ENCODE measurements around the gene YBX2. TPM values are rescaled to one million over a fixed set of nuclear protein-coding genes. Genes with fewer than 3 reads are reported as not detected.
"Not testable (repeated sequence)": the region's sequence is repeated elsewhere in the genome, so short reads cannot be mapped to it uniquely, and the experiment has no call there.

The YBX2 gene
- total and polyA plus RNA-seq, 2 experiments from 2014 or later = 20.9 to 56.2 TPM

DNA sequence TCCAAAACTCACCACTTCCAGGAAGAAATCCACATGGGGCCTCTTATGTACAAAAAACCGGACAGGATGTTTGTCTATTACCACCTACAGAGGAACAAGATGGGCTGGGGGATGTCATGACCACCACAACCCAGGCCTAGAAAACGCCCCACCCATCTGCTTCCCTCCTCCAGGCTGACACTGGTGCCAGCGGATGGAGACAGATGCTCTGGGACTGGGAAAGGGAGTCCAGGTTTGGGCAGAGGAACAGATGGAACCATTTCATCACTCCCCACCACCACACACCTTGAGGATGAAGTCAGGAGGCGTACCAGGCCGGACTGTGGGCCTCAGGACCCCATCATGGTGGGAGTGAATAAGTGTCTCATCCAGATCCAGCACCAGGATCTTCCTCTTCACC lies 47.7 kb downstream of the YBX2 start:
- Histone ChIP-seq H3K27me3 (no peaks in the 10 kb centered on the region), H3K36me3 (peaks cover 17% of the 10 kb centered on the region), H3K9me3 (ENCODE audit: low read depth) (no peaks in the 10 kb centered on the region), H3K4me1 (ENCODE audit: low read depth) (peaks cover 21% of the 10 kb centered on the region), H3K4me3 (no peak overlapping the region), H3K27ac (no peak overlapping the region)
- TF ChIP-seq, protein P1, sequence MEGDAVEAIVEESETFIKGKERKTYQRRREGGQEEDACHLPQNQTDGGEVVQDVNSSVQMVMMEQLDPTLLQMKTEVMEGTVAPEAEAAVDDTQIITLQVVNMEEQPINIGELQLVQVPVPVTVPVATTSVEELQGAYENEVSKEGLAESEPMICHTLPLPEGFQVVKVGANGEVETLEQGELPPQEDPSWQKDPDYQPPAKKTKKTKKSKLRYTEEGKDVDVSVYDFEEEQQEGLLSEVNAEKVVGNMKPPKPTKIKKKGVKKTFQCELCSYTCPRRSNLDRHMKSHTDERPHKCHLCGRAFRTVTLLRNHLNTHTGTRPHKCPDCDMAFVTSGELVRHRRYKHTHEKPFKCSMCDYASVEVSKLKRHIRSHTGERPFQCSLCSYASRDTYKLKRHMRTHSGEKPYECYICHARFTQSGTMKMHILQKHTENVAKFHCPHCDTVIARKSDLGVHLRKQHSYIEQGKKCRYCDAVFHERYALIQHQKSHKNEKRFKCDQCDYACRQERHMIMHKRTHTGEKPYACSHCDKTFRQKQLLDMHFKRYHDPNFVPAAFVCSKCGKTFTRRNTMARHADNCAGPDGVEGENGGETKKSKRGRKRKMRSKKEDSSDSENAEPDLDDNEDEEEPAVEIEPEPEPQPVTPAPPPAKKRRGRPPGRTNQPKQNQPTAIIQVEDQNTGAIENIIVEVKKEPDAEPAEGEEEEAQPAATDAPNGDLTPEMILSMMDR (IDR thresholded peaks at IDR 0.05; ENCODE audit: low read depth, low read length) = no peak
- DNase-seq (ENCODE audit: low read depth in 1 of 2, low spot score in 1 of 2) = no peak

DNA sequence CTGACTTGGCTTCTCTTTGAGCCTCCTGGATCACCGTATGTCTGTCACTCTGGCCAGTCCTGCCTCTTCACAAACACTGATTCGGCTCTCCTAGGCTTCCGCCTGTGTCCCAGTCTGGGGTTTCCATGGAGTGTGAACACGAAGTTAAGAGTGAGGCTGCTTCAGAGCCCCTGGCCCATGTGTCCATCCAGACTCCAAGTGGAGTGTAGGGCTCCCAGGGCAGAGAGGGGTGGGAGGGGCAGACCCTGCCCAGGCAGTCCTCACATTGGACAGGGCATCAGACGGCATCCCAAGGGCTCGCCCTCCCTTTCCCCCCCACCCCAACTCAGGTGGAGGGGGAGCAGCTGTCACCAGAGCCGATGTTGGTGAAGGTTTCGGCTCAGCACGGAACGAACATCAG lies 50.6 kb downstream of the YBX2 start:
- not testable (repeated sequence) for DNase-seq (ENCODE audit: low read depth in 1 of 2, low spot score in 1 of 2); H3K9me3 ChIP-seq (ENCODE audit: low read depth); H3K4me3 ChIP-seq; H3K27me3 ChIP-seq
- Histone ChIP-seq H3K27ac (peak overlapping the region; percentile 98), H3K4me1 (ENCODE audit: low read depth) (peaks cover 22% of the 10 kb centered on the region), H3K36me3 (peaks cover 17% of the 10 kb centered on the region)

DNA sequence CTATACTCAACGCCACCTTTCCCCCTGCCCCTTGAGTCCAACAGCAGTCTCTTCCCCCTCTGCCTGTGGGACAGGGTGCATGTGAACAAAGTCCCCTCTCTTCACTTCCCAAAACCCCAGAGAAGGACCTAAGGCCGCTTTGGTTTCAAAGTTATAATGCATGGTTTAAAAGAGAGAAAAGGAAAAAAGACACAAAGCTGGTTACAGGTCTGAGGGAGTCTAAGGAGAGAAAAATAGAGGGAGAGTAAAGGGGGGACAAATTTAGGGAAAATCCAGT lies 51.0 kb downstream of the YBX2 start:
- DNase-seq (ENCODE audit: low read depth in 1 of 2, low spot score in 1 of 2) = no peak
- Histone ChIP-seq H3K36me3 (peaks cover 17% of the 10 kb centered on the region), H3K9me3 (ENCODE audit: low read depth) (no peaks in the 10 kb centered on the region), H3K4me1 (ENCODE audit: low read depth) (peaks cover 18% of the 10 kb centered on the region), H3K27me3 (no peaks in the 10 kb centered on the region), H3K27ac (peak overlapping the region; percentile 98), H3K4me3 (peak overlapping the region; percentile 72)
- TF ChIP-seq, protein P1 (IDR thresholded peaks at IDR 0.05; ENCODE audit: low read depth, low read length) = no peak

DNA sequence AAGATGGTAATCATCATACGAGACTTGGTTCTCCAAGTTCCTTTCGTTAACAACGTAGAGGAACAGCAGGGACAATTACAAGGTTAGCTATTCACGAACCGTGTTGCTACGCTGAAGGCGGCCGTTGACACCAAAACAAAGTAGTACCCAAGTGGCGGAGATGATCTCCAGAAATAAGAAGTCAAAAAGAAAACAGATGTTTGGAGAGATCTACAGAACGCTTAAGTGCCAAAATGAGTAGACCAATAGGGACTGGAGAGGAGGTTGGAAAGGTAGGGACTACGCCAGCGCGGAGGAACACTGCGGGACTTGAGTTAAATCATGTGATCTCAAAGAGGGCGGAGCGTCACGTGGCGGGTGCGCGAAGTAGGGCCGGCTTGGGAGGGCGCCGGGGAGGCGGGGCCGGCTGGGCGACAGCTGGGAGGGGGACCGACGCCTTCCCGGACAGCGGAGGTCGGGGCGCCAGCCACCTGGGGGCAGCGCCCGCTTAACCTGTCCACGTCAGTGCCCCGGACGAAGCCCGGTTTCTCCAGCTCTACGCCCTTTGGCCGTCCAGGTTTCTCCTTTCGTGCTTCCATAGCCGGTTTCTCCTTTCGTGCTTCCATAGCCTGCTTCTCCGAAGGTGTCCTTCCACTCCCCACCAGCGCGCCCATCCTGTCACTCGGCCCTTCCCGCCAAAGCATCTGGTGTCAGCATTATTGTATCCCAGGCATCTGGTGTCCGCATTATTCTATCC lies 51.6 kb downstream of the YBX2 start:
- Histone ChIP-seq H3K4me3 (peak overlapping the region; percentile 72), H3K27ac (peak overlapping the region; percentile 98), H3K36me3 (peaks cover 17% of the 10 kb centered on the region), H3K4me1 (ENCODE audit: low read depth) (peaks cover 18% of the 10 kb centered on the region), H3K27me3 (no peaks in the 10 kb centered on the region), H3K9me3 (ENCODE audit: low read depth) (no peaks in the 10 kb centered on the region)
- DNase-seq (ENCODE audit: low read depth in 1 of 2, low spot score in 1 of 2) = peak; percentile 98
- TF ChIP-seq, protein P1 (IDR thresholded peaks at IDR 0.05; ENCODE audit: low read depth, low read length) = no peak

DNA sequence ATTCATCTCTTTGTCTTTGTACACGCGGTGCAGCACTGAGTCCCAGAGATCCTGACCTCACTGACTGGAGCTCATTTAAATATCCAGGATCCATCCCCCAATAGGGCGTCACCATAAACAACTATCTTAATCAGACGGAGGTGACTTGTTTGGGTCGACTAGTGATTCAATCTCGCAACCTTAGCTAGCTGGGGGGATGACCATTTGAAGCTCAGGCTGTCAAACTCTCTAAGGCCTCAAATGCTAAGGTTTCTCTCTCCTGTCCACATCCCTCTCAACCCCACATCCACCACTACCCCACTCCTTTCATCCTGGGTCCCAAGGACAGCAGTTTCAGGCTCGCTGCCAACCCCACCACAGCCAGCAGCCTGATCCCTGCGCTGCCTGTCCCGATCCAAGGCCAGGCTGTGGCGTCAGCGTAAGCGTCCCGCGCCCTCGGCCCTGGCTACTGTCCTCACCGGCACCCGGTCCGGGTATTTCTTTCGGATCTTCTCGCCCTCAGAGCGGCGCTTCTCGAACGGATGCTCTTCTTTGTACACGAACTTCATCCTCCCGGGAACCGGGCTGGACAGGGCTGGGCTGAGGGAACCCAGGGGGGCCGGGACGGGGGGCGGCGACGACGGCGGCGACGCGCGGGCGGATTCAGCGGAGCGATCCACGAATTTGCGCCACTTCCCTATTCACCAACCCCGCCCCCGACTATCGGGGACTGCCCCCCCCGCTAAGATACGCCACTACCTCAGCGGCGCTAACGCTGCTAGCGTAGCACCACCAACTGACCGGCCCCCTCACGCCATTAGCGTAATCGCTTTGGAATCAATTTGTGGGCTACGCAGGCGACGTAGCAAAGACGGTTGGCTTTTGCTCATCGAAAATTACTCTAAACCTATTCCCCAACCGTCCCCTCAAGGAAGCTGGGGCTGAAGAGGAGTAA lies 52.4 kb downstream of the YBX2 start, which contains the start of gene GABARAP:
Gene GABARAP, minus strand, starts transcription at position 667 of the 934 bp plus-strand sequence. Its CDS starts 119 bp downstream, at position 548.
- H3K4me3 ChIP-seq = peak within 1 kb of the TSS; percentile 72
- TF ChIP-seq, protein P1 (IDR thresholded peaks at IDR 0.05; ENCODE audit: low read depth, low read length) = no peak
- H3K9me3 ChIP-seq (ENCODE audit: low read depth) = no peaks in the 10 kb centered on the region
- H3K27ac ChIP-seq = peak within 1 kb of the TSS; percentile 98
- H3K27me3 ChIP-seq = no peaks in the 10 kb centered on the region
- peaks cover 17% of the 10 kb centered on the region for H3K36me3 ChIP-seq
- peak; percentile 95 for DNase-seq (ENCODE audit: low read depth in 1 of 2, low spot score in 1 of 2)
- peaks cover 18% of the 10 kb centered on the region for H3K4me1 ChIP-seq (ENCODE audit: low read depth)

All from cardiac muscle cell (in vitro differentiated cells and primary cell).